Fibroblast of gingiva (primary cell): ENCODE results near the gene STT3B.
"Not testable (repeated sequence)": the region's sequence is repeated elsewhere in the genome, so short reads cannot be mapped to it uniquely, and the experiment has no call there.

Source experiments
- DNase-seq: peaks from one replicate; pipeline ENCODE4 v3.0.0-alpha.2; 2011; ENCODE audit warnings: low read depth

The STT3B gene

DNA sequence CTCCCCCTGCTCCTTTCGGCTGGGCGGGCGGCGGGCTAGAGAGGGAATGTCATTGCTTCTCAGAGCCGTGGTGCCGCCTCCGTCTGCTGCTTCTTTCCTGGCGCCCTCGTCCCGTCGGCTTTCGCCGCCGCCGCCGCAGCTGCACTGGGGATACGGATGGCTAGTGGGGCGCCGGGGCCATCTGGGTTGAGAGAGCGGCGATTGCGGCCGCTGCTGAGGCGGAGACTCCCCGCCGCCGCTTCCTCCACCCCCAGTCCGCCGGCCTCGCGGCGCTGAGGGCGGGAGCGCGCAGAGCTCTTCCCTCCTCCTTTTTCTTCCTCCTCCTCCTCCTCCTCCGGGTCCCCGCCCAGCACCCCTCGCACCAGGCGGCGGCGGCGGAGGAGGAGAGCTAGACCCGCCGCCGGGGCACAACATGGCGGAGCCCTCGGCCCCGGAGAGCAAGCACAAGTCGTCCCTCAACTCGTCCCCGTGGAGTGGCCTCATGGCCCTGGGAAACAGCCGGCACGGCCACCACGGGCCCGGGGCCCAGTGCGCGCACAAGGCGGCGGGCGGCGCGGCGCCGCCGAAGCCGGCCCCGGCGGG, at the start of gene STT3B:
Gene STT3B (plus strand): TSS at position 339 of the 582 bp plus-strand sequence. CDS start 74 bp downstream, at position 413.
- peak; percentile 85 for DNase-seq

DNA sequence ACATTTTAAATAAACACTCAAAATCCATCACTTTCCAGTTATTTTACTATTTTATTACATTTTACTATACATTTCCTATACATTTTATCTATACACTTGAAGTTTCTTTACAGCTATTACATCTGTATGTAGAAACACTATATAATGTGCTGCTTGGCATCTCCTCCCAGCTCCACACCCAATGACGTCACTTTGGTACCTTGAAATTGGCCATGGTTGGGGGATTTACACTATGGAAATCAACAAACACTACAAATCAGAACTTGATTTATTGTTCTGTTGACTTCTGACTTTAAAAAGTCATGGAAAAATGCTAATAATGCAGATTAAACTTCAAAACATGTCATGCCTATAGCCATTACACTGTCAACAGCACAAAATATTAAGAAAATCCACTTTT, 48.9 kb upstream of the STT3B start:
- no peak for DNase-seq

DNA sequence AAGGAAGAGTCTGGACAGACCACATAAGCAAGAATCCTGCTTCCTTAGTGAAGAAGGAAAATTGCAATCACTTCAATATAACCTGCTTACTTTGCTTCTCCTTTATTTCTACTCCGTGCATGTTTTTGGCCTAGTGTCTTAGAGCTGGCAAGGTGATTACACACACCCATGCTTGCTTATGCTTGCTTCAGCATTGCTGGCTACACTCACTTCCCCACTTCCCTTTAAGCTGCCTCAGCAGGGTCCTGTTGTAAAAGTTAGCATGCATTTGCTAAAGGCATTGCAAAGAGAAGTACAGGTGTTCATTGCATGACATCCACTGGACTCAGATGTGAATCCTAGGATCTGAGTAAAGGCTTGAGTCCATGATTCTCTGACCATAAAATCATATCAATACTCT, 47.5 kb upstream of the STT3B start:
- DNase-seq = no peak

DNA sequence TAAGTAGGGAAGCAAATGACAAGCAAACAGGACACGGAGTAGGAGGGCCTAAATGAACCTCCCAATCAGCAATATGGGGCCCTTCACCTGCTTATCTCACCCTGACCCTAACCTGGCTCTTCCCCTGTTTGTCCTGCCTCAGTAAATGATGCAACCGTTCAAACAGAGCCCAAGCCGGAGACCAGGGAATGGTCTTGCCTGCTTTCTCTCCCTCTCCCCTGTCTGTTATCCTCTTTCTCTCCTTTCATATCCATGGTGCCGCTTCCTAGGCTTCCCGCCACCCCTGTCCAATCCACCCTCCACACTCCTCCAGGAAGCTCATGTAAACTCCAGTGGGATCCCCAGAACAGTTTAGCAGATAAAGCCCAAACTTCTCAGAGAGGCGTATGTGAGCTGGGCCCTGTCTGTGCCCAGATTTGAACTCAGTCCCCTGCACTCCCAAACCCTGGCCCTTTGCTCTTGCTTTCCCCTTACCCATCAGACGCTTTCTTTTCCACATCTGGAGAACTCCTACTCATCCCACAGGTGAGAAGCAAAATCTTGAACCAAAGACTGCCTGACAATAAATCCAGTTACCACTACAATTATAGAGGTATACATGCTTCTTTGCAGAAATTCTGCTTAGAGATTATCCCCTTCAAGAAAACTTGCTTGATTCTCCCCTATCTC, 45.7 kb upstream of the STT3B start:
- no peak for DNase-seq

DNA sequence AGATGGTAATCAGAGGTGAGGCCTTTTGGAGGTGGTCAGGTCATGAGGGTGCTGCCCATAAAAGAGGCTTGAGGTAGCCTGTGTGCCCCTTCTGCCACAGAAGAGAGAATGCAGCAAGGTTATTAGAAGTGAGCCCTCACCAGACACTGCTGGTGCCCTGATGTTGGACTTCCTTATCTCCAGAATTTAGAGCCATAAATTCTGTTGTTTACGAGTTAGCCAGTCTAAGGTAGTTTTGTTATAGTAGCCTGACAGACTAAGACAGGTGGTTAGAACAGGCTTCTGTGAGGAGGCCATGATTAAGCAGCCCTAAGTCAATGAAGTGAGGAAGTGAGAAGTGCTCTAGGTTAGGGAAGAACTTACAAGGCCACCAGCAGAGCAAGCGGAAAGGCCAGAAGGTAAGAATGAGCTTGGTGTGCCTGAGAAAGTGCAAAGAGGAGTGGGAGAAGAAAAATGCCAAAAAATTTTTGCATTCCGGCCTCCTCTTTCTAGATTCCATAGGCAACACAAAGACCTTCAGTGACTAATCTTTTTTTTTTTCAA, 44.2 kb upstream of the STT3B start:
- no peak for DNase-seq

DNA sequence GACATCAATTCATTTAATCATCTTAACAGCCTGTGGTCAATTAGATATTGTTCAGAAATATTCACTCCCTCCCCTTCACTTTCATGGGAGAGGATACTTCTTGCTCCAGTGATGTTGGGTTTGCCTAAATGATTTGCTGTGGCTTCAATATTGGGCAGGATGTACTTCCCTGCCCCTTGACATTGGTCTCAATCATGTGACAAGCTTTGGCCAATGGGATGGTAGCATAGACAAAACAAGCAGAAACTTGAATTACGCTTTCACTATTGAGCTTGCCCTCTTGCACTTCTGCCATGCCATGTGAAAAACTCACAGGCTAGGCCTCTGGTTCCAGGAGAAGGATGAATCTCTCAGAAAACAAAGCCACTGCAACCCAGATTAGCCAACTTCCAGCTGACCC, 42.2 kb upstream of the STT3B start:
- no peak for DNase-seq

DNA sequence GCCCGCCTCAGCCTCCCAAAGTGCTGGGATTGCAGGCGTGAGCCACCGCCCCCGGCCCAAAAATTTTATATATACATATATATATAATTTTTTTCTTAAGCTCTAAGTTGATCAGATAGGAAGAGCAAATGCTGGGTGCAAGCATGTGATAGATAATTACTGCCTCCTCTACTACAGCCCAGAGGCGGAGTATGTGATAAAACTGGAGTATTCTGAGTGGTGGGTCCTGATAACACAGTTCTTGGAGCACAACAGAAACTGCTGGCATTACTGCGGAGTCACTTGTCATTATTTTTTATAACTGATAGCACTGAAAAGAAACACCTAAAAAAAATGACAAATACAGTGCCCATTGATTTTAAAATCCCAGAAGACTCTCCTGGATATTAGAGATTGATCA, 41.1 kb upstream of the STT3B start:
- no peak for DNase-seq

DNA sequence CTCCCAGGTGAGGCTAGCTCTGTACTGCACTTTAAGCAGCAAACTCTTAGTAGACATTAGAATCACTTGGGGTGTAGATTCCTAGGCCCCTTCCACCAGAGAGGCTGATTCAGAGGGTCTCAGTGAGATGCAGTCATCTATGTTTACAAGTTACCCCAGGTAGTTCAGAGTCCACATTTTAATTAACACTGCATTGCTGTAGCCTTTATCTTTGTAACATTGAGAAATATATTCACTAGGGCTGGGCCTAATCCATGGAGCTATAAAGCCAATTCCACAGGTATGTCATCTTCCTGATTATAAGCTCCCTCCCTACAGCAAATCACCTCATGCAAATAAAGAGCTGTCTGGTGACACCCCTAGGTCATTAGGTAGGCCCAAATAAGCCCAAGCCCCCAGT, 39.6 kb upstream of the STT3B start:
- no peak for DNase-seq

DNA sequence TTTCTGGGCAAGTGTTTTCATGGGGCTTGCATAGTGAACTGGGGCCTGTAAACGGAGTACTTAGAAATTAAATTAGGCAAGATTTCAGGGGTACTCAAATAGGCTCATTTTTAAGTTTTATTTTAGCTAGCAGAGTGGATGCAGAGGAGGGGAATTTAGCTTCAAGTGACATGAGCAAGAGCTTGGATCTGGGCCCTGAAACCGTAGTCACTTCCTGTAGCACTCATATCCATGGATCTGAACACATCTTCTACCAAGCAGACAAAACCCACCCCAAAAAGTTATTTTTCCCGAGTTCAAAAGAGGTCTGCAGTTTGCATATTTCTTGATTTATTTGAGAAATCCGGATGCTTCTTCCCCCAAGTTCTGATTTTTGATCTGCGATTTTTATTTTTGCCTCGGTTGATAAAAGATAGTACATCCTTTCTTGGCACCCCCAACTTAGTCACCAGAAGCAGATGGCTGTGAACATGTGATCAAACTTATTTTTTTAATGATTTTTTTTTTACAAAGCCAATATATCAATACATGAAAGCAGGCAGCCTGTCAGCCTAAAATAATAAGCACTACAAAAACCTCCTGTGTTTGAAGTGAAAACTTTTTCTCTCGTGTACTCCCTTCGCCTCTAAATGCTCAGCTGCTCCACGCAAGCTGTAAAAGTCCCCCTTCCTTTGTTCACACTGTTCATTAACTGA, 36.6 kb upstream of the STT3B start:
- DNase-seq = no peak

DNA sequence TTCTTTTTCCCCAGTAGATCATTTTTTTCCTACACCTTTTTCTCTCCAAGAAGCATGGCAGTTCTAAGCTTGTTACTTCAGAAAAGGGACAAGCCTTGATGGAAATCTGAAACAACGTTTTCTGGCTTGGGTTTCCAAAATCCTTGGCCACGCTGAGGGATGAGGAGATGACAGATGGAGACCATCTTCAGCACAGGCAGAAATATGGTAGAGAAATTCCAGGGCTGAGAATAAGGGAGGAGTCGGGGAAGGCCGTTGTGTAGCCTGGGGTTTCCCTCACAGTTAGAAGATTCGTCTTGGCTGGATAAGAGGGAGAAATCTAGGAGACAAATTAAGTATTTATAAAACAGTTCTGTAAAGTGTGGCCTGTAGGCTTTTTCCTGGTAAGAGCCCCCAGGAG, 33.9 kb upstream of the STT3B start:
- no peak for DNase-seq

DNA sequence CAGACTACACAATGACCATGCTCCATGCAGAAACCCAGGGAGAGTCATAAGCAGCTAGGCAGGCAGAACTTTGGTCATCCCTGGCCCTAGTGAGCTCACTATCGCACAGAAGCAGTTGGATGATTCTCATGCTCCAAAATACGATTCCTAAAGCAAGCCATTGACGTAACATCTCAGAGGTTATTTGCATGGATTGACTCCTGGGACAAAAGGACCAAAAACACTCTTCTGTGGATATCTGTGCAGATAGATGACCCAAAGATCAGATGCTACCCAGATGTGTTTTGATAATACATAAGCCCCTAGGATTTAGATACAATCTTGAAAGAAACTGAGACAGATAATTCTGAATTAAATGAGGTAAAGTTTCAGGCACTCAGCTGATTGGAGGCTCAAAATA, 33.4 kb upstream of the STT3B start:
- DNase-seq = no peak

DNA sequence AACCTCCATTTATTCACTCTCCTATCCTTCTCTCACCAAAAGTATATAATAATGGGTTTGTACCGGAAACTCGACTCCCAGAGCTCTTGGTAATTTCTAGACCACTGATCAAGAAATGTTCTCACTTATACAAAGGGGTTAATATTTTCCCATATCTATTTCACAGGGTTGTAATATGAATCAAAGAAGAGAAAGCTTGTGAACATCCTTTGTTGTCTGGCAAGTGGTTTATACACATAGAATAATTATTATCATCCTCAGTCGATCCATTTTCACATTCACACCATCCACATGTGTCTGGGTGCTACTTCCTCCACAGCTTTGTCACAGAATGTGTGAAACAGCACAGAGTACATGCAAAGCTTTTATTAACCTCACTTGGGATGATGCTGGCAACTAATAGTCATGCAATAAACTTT, 29.9 kb upstream of the STT3B start:
- DNase-seq = no peak

DNA sequence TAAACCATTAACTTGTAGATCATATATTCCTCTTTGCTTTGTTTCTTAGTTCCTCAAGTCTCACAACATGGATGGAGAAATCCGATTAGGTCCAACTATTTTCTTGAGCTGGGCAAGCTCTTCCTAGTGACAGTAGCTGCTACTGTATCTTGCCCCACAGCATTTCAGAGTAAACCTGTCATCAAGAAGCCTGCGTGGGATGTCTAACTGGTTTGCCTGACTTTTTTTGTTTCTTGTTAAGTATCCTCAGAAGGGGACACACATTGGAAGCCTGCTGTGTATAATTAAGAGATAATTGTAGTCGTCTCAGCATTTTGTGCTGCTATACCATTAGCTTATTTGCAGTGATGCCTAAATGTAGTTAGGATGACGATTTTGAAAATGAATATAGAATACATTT, 29.3 kb upstream of the STT3B start:
- DNase-seq = no peak

DNA sequence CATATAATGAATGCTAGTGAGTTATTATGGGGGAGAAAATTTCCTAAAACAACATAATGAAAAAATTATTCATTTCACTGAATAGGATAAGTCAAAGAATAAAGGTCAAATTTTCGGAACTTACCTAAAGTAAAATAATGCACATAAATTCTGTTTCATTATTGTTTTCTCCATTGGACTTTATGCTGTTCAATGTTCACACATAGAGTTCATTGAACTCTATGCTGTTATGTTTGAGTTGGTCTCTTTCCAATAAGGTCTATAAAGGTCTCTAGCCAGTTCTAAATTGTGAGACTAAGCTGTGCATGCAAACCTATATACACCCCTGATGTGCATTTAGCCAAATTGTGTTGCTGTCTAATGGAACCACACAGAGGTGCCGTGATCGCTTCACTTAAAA, 28.5 kb upstream of the STT3B start:
- no peak for DNase-seq

DNA sequence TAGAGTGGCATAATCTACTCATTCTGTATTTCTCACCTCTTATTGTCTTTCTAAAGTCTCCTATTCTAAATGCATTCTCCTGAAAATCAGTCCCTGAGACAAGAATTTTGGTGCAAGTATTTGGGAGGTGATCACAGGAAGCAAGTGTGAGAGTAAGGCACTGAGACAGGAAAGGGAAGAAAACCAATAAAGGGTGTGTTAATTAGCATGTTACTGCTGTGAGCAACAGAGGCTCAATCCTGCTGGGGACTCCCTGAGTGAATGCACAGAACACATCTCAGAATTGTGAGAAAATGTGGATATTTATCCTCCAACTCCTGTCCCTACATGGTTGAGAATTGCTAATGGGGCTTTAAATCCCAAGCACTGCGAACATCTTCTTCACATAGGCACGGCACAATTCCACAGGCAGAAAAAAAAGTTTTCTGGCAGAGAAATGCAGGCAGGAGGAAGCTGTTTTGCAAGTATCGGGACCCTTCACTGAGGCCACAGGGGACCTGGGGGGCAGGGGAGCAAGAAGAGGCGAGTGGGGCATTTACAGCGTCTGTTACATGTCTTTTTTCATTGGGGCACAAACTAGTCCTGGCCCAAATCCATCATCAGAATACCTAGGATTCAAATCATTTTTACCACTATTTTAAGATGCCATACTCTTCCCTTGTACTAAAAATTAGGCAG, 27.2 kb upstream of the STT3B start:
- no peak for DNase-seq

DNA sequence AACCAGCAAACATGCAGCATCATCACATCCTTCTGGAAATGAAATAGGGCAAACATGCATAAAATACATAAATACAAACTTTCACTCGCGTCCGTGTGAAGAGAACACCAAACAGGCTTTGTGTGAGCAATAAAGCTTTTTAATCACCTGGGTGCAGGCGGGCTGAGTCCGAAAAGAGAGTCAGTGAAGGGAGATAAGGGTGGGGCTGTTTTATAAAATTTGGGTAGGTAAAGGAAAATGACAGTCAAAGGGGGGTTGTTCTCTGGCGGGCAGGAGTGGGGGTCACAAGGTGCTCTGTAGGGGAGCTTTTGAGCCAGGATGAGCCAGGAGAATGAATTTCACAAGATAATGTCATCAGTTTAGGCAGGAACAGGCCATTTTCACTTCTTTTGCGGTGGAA, 26.2 kb upstream of the STT3B start:
- not testable (repeated sequence) for DNase-seq

DNA sequence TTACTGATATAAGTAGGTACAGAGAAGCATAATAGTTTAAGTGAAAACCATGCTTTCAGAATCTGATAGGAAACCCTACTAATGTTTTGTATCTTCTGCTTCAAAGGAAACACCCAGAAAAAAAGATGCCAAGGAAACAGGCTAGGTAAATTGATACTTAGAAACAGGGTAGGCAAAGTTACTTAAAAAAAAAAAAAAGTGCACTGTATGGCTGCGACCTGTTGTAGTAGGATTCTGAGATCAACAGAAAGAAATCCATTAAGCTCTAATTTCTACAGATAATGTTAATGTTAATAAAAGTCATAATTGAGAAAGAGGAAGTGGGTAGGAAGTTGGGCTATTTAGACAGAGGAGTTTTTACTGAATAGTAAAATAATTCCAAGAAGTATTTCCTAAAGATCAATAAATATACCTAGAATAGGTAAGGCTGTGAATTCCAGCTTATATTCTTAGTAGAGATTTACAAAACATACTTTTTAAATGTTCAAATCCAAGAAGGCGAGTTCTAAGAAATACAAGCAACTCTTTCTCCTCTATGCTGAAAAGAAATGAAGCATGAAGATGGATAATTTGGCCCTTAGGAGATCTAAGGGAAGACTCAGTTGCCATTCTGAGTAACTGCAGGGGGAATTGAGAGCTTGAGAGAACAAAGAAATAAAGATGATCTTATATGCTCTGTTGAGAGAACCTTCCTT, 24.1 kb upstream of the STT3B start:
- no peak for DNase-seq

DNA sequence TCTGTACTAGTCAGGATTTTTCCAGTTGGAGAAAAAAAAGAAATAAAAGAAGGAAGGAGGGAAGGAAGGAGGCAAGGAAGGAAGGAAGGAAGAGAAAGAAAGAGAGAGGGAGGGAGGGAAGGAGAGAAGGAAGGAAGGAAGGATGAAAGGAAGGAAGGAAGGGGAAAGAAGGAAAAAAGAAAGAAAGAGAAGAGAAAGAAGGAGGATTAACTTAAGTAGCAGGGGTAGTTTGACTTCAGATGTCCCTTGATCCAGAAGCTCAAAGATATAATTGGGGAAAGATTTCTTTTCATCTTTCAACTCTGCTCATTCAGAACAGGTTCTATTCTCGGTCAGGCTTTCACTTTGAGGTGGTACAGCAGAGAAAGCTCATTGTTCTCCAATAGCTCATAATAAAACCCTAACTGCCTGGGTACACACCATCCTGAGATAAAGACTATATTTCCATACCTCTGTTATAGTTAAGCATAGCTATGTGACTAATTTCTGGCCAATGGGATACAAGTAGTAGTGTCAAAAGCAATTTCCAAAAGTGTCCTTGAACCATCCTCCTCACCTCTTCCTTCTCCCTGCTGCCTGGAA, 23.5 kb upstream of the STT3B start:
- DNase-seq = no peak

DNA sequence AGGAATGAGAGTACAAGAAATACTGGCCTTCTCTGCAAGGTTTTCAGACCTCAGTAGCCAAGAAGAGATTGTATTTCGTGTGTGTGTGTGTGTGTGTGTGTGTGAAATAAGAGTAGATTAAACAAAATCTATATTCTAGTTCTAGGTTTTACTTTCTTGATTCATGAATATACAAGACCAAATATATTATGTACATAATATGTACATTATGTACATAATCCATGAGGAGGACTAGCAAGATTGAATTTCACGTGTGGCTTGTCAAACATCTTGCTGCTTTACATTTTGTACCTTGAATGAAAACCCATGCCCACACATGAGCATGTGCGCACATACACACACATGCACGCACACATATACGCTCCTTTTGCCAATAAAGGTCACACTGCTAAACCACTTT, 18.2 kb upstream of the STT3B start:
- no peak for DNase-seq

DNA sequence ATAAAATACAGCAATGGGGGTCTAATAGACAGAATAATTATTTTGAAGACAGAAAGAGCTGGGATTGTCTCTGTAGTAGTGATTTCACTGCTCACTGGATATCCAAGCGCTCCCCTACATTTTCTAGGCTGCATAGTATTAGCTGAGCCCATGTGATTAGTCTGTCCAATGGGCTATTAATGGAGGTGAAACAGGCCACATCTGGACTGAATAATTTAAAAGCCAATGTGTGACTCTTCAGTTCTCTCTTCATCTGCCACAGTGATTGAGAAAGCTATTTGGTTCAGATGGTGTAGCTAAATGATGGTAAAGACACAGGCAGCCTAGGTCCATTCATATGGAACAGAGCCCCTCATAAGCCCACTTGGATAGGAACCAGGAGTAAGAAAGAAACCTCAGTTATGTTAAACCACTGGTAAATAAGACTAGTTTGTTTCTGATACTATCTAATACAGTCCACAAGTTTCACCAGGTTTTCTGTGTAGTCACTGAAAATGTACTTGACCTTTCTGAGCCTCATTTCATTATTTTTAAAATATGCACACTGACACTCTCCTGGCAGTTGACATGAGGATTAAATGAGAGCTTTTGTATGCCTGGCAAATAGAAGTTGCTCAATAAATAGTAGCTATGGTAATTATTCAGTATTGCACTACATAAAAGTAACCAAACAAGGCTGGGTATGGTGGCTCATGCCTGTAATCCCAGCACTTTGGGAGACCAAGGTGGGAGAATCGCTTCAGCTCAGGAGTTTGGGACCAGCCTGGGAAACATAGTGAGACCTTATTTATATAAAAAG, 17.0 kb upstream of the STT3B start:
- no peak for DNase-seq

DNA sequence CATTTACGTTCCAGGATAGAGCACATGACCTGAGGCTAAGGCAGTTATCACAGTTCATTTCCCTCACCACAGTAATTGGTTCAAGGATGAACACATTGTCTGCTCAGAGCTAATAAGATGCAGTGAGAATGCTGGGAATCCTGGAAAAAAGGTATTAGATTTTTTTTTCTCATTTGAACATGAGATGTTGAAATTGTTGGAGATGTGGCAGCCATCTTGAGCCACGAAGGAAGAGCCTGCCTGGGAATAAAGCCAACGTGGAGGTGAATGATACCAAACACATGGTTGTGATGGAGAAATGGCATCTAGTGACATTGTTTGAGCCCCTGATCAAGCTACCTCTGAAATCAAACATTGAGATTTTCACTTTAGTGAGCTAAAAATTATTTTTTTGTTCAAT, 16.0 kb upstream of the STT3B start:
- no peak for DNase-seq
